Thymus (tissue), 11 donors: ENCODE data around the gene USP32. TPM values are rescaled to one million over a fixed set of nuclear protein-coding genes. Genes with fewer than 3 reads are reported as not detected.
"Not testable (repeated sequence)": the region's sequence is repeated elsewhere in the genome, so short reads cannot be mapped to it uniquely, and the experiment has no call there.

Experiments used
- DNase-seq, 9 donors: peaks; one replicate each; pipeline ENCODE4 v3.0.0-alpha.2; 2013; ENCODE audit warnings: low spot score in 9 of 9, low read depth in 6 of 9, missing footprints in 1 of 9
- H3K27ac ChIP-seq, 2 donors: one replicate each; pipeline ENCODE4 v1.5.1; 2013; ENCODE audit warnings: control low read depth in 1 of 2, low read depth in 1 of 2, low read length in 1 of 2, mild to moderate bottlenecking in 1 of 2, moderate library complexity in 1 of 2
- H3K27me3 ChIP-seq, 2 donors: one replicate each; pipeline ENCODE4 v1.5.1; 2013; ENCODE audit warnings: low read length in 1 of 2; ENCODE audit not compliant: control insufficient read depth in 2 of 2, insufficient read depth in 1 of 2
- H3K36me3 ChIP-seq, 2 donors: one replicate each; pipeline ENCODE4 v1.5.1; 2013; ENCODE audit warnings: low read length in 1 of 2, mild to moderate bottlenecking in 1 of 2, moderate library complexity in 1 of 2; ENCODE audit not compliant: control insufficient read depth in 2 of 2, insufficient read depth in 2 of 2
- H3K4me1 ChIP-seq, 2 donors: one replicate each; pipeline ENCODE4 v1.5.1; 2013; ENCODE audit warnings: low read length in 2 of 2; ENCODE audit not compliant: control insufficient read depth in 2 of 2, insufficient read depth in 2 of 2
- H3K4me3 ChIP-seq, 2 donors: one replicate each; pipeline ENCODE4 v1.5.1; 2013; ENCODE audit warnings: low read length in 2 of 2, control low read depth in 1 of 2, mild to moderate bottlenecking in 1 of 2
- H3K9me3 ChIP-seq, 2 donors: one replicate each; pipeline ENCODE4 v1.5.1; 2013; ENCODE audit warnings: low read length in 1 of 2, mild to moderate bottlenecking in 1 of 2; ENCODE audit not compliant: control insufficient read depth in 2 of 2, insufficient read depth in 1 of 2
- WGBS: extraction: QIAGEN DNeasy Blood & Tissue Kit; methylation state at CpG from one replicate; pipeline ENCODE4 v1.1.7; 2013; 5-methylcytosine and 5-hydroxymethylcytosine counted together
- polyA plus RNA-seq: library from polyadenylated mRNA; stranded (reverse); fragments of 200-250 nt; gene quantifications from one replicate; pipeline ENCODE4 v1.2.3, GENCODE V29; 2013
- total RNA-seq: library from RNA; stranded (reverse); fragments of 120-200 nt; gene quantifications from one replicate; pipeline ENCODE4 v1.2.4, GENCODE V29; 2013
- donor health status: healthy.

USP32 gene
- total and polyA plus RNA-seq, 2 donors, result 10.0 to 26.4 TPM

- WGBS, result 99% methylated on average over 4 of the region's 4 CpGs
- H3K27me3 ChIP-seq, DNase-seq, H3K27ac ChIP-seq, H3K4me1 ChIP-seq, H3K4me3 ChIP-seq, H3K9me3 ChIP-seq: not testable (repeated sequence)
- H3K36me3 ChIP-seq, result peaks cover 17 to 35% of the 10 kb centered on the region in 2 donors
Observed at GRCh38 chr17:60194141-60194540, 197.8 kb downstream of the USP32 start.

GRCh38 chr17:60193482-60193881, 198.5 kb downstream of the USP32 start:
- DNase-seq, result no peak
- Histone ChIP-seq H3K36me3 (peaks cover 17 to 37% of the 10 kb centered on the region in 2 donors), H3K27me3 (no peaks in the 10 kb centered on the region), H3K27ac (no peak overlapping the region), H3K4me3 (no peak overlapping the region), H3K9me3 (no peaks in the 10 kb centered on the region), H3K4me1 (no peaks in the 10 kb centered on the region)
- 96% methylated on average over 2 of the region's 2 CpGs for WGBS

GRCh38 chr17:60193032-60193431, 198.9 kb downstream of the USP32 start:
- not testable (repeated sequence) for H3K27ac ChIP-seq, H3K4me3 ChIP-seq, H3K27me3 ChIP-seq, DNase-seq, H3K9me3 ChIP-seq, H3K4me1 ChIP-seq
- peaks cover 17 to 33% of the 10 kb centered on the region in 2 donors for H3K36me3 ChIP-seq
- over 99% methylated on average over 3 of the region's 3 CpGs for WGBS

- not testable (repeated sequence) for H3K9me3 ChIP-seq, DNase-seq, H3K4me1 ChIP-seq, H3K4me3 ChIP-seq, H3K27ac ChIP-seq, H3K27me3 ChIP-seq
- over 99% methylated on average over 4 of the region's 4 CpGs for WGBS
- H3K36me3 ChIP-seq, result peaks cover 26 to 28% of the 10 kb centered on the region in 2 donors
Observed at GRCh38 chr17:60190032-60190431, 201.9 kb downstream of the USP32 start.

GRCh38 chr17:60188759-60189158, 203.2 kb downstream of the USP32 start:
- H3K27me3 ChIP-seq, result no peaks in the 10 kb centered on the region
- no peak for DNase-seq
- H3K36me3 ChIP-seq, result peaks cover 30% of the 10 kb centered on the region in 2 donors
- no peaks in the 10 kb centered on the region for H3K9me3 ChIP-seq
- WGBS, result 98% methylated on average over 4 of the region's 4 CpGs
- H3K4me1 ChIP-seq, result no peaks in the 10 kb centered on the region
- no peak overlapping the region for H3K27ac ChIP-seq
- H3K4me3 ChIP-seq, result no peak overlapping the region

- H3K27me3 ChIP-seq, H3K4me3 ChIP-seq, H3K27ac ChIP-seq, DNase-seq, H3K4me1 ChIP-seq, H3K9me3 ChIP-seq: not testable (repeated sequence)
- peaks cover 34 to 37% of the 10 kb centered on the region in 2 donors for H3K36me3 ChIP-seq
- WGBS, result 60% methylated on average over 7 of the region's 7 CpGs
Observed at GRCh38 chr17:60186846-60187745, 204.8 kb downstream of the USP32 start.

- not testable (repeated sequence) for DNase-seq, H3K27me3 ChIP-seq, H3K9me3 ChIP-seq, H3K27ac ChIP-seq, H3K4me3 ChIP-seq, H3K4me1 ChIP-seq
- peaks cover 33 to 34% of the 10 kb centered on the region in 2 donors for H3K36me3 ChIP-seq
- WGBS, result 100% methylated on average over 1 of the region's 1 CpG
Observed at GRCh38 chr17:60186372-60186771, 205.6 kb downstream of the USP32 start.

- H3K27me3 ChIP-seq, H3K27ac ChIP-seq, H3K4me3 ChIP-seq, DNase-seq, H3K9me3 ChIP-seq, H3K4me1 ChIP-seq: not testable (repeated sequence)
- H3K36me3 ChIP-seq, result peaks cover 29 to 33% of the 10 kb centered on the region in 2 donors
- WGBS, result 93% methylated on average over 1 of the region's 1 CpG
Observed at GRCh38 chr17:60180380-60180779, 211.6 kb downstream of the USP32 start.

GRCh38 chr17:60178180-60178579, 213.8 kb downstream of the USP32 start:
- DNase-seq, H3K27me3 ChIP-seq, H3K9me3 ChIP-seq, H3K27ac ChIP-seq, H3K4me1 ChIP-seq, H3K4me3 ChIP-seq: not testable (repeated sequence)
- over 99% methylated on average over 2 of the region's 2 CpGs for WGBS
- peaks cover 18 to 21% of the 10 kb centered on the region in 2 donors for H3K36me3 ChIP-seq
